HPDE6-E6E7 (cell line): ENCODE measurements around the gene GPRIN1.
A peak's percentile ranks its signal among the peaks of the same experiment; 100 is the strongest.
"Not testable (repeated sequence)": the region's sequence is repeated elsewhere in the genome, so short reads cannot be mapped to it uniquely, and the experiment has no call there.

Experiments
- DNase-seq: peaks from one replicate; pipeline ENCODE4 v3.0.0; 2011; ENCODE audit warnings: missing footprints; ENCODE audit errors: extremely low spot score

The GPRIN1 gene

DNA sequence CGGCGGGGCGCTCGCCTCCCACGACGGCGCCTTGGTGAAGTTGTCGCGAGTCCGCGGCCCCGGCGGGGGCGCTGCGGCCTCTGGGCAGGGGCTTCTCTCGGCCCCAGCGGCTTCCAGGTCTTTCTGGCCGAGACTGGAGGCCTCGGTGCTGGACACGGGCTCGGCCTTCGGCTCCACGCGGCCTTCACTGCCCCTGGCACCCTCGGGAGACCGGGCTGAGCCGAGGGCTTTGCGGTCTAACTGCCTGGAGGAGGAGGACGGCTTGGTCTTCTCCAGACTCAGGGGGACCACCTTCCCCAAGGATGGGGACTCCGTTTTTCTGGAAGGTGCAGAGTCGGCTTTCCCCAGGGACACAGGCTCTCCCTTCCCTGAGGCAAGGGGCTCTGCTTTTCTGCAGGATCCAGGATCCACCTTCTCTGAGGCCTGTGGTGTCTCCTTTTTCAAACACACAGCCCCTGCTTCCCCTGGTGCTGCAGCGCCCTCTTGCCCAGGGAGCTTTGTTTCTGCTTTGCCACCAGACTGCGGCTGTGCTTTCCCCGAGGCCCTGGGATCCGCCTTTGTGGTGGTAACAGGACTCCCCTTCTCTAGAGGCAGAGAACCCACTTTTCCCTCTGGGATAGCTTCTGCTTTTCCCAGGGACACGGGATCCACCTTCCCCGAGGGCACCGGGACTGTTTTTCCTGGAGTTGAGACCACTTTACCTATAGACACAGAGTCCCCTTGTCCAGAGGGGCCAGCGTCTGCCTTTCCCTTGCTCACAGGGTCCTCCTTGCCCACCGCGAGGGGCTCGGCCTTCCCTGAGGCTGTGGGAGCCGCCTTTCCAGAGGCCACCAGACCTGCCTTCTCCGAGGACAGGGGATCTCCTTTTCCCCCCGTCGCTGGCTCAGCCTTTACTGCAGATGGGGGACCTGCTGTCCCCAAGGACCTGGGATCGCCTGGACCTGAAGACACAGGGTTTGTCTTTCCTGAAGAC is 12.3 kb downstream of the GPRIN1 start:
- DNase-seq: no peak

DNA sequence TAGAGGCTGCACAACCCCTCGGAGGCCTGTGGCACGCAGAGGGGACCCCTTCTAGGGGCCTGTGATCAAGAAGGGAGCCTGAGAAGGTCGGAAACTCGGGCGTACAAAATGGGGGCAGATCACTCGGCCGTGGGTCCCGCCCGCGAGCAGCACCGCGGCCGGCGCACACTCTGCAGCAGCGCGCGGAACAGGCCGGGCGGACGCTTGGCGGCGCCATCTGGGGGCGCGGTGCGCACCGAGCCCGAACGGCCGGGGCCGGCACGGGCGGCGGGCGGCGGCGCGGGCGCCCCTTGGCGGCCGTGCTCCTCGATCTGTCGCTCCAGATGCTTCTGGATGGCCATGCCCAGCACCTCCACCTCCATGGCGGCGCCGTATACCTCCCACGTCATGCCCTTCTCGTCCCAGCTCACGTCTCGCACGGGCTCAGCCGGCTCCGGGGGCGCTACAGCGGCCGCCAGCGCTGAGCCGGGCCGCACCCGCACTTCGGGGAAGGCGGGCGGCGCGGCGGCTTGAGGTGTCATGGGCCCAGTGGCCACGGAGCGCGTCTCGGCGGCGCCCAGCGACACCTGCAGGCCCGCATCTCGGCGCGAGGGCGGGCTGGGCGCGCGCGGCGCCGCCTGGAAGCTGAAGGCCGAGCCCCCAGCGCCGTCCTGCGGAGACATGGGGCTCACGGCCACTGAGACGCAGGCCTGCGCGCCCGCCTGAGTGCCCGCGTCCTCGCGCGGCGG is 13.1 kb downstream of the GPRIN1 start:
- no peak for DNase-seq

DNA sequence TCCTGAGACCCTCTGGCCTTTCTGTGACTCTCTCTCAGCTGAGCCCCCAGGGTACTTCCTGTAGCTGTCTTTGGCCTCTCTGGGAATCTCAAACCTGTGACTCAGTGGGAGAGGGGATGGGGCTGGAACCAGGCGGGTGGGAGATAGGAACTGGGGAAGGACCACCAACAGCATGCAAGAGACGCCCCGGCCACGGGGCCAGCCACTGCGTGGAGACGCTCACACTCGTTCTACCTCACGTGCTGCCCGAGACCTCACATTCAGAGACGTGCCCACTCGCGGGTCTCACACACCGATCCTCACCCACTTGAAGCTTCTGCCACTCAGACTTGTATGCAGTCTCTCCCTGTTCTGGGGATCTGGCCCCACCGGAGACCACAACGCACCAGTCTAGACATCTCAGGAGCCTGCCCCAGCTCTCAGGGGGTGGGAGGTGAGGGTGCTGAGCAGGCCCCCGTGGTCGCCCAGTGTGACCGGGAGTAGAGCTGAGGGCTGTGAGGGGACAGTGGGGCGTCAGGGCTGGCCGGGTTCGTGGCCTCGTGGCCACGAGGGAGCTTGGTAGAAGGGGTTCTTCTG is 13.8 kb downstream of the GPRIN1 start:
- DNase-seq: no peak

DNA sequence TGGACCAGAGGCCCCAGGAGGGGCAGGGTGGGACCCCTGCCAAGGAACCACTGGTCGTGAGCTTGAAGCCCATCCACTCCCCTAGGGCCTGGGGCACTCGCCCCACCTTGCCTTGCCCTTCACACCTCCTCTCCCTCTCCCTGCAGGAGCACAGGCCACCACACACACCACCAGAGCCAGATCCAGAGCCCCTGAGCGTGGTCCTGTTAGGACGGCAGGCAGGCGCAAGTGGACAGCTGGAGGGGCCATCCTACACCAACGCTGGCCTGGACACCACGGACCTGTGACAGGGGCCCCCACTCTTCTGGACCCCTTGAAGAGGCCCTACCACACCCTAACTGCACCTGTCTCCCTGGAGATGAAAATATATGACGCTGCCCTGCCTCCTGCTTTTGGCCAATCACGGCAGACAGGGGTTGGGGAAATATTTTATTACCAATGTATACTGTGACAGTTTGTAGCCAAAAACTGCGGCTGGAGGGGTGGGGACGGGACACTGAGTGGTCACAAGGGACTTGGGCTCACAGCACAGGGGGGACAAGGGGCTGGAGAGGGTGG is 14.5 kb downstream of the GPRIN1 start:
- no peak for DNase-seq

DNA sequence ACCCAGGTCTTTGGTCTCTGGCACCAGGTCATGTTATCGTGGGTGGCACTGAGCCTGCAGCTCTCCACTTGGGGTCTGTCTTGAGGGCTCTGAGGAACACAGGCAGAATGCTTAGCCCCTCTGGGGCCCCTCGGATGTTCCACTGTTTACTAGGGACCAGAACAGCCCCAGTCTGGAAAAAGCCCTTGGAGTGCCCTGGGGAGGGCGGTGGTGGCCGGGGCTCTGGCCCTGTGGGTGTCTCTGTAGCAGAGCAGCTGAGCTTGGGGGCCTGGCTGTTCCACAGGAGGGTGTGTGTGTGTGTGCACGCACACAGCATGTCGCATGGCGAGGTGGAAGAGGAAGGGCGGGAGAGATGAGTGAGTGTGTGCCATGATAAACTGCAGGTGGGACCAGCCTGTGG is 15.4 kb downstream of the GPRIN1 start:
- DNase-seq: no peak

DNA sequence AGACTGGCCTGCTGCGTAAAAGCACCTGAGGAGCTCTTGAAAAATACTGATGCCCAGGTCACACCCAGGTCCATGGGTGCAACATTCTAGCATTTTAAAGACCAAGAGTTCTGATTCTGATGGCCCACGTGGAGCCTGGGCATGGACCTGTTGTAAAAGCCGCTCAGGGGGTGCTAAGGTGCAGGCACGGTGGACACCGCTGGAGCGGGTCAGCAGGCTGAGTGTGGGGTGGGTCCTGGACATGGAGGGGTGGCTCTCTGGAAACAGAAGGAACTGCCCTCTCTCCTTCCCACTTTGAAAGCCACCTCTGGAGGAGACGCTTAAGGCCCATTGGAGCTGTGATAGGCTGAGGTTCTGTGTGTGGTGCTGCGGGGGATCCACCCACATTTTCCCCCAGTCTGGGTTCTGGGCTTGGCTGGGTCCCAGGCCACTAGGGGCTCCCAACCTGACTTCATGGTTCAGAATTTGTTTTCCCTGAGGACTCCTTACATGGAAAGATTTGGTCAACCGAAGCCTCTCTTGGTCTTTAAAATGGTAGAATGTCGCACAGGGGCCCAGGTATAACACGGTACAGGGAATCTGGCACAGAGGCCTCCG is 16.6 kb downstream of the GPRIN1 start:
- no peak for DNase-seq

DNA sequence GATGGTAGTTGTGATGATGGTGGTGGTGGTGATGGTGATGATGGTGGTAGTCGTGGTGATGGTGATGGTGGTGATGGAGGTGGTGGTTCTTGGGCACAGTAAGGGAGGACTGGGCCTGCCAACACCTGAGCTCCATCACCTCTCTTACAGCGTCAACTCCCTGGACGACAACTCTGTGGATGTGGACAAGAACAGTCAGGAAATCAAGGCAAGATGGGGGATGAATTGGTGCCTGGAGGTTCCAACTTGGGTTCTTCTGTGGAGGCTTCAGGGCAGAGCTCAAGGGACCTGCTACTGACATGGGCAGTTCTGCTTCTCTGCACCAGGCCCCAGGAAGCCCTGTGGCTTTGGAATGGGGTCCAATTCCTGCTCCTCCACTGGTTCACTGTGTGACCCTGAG is 17.4 kb downstream of the GPRIN1 start:
- no peak for DNase-seq

DNA sequence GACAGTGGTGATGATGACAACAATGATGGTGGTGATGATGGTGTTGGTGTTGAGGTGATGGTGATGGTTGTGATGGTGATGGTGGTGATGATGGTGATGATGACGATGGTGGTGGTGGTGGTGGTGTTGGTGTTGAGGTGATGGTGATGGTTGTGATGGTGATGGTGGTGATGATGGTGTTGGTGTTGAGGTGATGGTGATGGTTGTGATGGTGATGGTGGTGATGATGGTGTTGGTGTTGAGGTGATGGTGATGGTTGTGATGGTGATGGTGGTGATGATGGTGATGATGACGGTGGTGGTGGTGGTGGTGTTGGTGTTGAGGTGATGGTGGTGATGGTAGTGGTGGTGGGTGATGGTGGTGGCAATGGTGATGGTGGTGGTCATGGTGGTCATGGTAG is 18.3 kb downstream of the GPRIN1 start:
- not testable (repeated sequence) for DNase-seq

DNA sequence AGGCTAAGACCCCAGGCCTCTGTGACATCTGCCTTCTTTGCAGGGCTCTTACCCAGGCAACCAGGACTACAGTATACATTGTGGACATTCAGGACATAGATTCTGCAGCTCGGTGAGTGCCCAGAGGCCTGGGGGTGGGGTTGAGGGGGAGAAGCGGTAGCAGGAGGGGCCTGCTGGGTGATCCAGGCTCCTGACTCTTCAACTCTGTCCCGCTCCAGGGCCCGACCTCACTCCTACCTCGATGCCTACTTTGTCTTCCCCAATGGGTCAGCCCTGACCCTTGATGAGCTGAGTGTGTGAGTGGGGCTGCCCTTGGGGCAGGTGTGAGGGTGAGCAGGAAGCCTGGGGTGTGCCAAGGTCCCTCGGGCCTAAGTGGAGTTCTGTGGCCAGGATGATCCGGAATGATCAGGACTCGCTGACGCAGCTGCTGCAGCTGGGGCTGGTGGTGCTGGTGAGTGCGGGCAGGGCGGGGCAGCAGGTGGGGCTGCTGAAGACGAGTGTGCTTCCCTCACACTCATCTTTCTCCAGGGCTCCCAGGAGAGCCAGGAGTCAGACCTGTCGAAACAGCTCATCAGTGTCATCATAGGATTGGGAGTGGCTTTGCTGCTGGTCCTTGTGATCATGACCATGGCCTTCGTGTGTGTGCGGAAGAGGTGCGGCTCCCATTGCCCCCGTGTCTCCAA is 19.8 kb downstream of the GPRIN1 start:
- peak; percentile 27 for DNase-seq

DNA sequence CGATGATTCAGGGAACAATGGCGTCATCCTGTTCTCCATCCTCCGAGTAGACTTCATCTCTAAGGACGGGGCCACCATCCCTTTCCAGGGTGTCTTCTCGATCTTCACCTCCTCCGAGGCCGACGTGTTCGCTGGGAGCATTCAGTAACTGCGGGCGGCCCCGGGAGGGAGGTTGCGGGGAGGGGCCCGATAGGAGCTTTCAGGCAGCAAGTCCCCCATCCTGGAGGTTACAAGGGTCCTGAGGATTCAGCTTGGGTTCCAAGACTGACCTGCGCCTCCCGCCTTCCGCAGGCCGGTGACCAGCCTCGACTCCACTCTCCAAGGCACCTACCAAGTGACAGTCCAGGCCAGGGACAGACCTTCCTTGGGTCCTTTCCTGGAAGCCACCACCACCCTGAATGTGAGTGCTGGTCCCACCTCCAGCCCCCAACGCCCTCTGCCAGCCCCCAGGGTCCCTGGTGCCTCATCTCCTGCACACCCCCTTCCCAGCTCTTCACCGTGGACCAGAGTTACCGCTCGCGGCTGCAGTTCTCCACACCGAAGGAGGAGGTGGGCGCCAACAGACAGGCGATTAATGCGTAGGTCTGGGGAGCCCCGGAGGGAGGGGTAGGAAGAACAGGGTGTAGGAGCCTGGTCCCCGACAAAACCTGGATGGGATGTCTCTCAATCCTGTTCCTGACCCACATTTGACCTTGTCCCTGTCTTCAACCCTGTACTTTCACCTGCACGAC is 20.8 kb downstream of the GPRIN1 start:
- no peak for DNase-seq

DNA sequence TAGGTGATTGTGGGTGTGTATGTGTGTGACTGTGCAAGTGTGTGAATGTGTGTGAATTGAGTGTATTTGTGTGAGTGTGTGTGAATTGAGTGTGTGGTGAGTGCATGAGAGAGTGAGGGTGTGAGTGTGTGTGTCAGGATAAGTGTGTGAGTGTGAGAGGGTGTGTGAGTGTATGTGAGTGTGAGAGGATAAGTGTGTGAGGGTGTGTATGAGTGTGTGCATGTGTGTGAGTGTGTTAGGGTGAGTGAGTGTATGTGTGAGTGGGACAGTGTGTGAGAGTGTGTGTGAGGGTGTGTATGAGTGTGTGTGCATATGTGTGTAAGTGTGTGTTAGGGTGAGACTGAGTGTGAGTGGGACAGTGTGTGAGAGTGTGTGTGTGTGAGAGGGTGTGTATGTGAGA is 21.7 kb downstream of the GPRIN1 start:
- DNase-seq: no peak

DNA sequence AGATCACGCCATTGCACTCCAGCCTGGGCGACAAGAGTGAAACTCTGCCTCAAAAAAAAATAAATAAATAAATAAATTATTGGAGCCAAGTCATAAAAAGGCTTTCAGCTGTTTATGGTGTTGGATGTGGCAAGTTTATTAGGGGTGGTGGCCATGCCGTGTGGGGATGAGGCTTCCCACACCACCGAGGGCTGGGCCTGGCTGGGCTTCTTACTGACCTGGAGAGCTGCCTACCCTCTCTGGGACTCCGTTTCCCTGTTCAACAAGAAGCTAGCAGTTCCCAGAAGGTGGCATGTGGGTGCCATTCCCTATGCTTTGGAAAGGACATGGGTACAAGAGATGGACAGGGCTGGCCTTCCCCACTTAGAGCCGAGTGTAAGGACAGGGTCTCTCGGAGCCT is 22.6 kb downstream of the GPRIN1 start:
- no peak for DNase-seq

DNA sequence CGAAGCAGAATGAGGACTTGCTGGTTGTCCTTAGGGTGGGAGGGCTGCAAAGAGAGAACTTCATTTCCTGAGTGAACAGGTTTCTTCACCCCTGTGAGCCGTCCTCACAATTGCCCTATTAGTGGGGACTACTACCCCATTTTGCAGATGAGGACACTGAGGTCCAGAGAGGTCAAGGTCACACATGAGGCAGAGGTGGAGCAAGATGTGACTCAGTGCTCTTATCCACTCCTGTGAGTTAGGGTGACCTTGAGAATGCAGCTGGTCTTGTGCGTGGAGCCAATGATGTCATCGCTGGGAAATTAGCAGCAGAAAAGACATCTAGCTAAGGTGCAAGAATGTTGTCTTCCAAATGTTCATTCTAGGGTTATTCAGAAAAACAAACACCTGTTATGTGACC is 26.9 kb downstream of the GPRIN1 start:
- DNase-seq: no peak

DNA sequence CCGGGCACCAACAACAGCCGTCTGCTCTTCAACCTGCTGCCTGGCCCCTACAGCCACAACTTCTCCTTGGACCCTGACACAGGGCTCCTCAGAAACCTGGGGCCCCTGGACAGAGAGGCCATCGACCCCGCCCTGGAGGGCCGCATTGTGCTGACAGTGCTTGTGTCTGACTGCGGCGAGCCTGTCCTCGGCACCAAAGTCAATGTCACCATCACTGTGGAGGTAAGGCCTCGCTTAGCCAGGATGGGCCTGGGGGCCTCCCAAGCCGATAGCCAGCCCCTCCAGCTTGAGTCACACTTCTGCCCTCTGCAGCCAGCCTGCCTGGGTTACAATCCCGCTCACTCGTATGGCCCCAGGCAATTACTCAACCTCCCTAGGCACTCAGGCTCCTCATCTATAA is 28.6 kb downstream of the GPRIN1 start:
- no peak for DNase-seq

DNA sequence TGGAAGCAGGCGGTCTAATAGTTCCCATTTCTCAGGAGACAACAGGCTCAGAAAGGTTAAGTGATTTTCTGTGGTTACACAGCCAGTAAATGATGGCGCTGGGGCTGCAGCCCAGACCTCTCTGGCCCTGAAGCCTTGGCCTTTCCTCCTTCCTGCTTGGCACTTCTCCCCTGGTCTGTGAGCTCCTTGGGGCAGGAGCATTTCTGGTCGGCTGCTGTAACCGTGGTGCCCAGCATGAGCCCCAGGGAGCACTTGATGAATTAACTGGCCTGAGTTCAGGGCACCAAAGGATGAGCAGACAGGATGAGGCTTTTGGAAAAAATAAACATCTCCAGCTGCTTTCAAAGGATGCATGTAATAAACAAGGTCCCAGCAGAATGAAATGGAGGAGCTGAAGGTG is 30.6 kb downstream of the GPRIN1 start:
- no peak for DNase-seq

DNA sequence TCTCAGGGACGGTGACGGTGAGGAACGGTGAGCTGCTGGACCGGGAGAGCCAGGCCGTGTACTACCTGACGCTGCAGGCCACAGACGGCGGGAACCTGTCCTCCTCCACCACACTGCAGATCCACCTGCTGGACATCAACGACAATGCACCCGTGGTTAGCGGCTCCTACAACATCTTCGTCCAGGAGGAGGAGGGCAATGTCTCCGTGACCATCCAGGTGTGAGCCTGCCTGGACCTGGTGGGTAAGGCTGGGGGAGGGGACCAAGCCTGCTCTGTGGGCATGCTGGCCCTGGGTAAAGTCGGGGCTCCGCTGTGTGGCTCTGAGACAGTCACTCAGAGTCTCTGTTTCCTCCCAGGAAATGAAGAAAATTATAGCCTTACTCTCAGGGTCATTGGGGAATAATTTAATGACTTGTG is 31.6 kb downstream of the GPRIN1 start:
- peak; percentile 95 for DNase-seq

DNA sequence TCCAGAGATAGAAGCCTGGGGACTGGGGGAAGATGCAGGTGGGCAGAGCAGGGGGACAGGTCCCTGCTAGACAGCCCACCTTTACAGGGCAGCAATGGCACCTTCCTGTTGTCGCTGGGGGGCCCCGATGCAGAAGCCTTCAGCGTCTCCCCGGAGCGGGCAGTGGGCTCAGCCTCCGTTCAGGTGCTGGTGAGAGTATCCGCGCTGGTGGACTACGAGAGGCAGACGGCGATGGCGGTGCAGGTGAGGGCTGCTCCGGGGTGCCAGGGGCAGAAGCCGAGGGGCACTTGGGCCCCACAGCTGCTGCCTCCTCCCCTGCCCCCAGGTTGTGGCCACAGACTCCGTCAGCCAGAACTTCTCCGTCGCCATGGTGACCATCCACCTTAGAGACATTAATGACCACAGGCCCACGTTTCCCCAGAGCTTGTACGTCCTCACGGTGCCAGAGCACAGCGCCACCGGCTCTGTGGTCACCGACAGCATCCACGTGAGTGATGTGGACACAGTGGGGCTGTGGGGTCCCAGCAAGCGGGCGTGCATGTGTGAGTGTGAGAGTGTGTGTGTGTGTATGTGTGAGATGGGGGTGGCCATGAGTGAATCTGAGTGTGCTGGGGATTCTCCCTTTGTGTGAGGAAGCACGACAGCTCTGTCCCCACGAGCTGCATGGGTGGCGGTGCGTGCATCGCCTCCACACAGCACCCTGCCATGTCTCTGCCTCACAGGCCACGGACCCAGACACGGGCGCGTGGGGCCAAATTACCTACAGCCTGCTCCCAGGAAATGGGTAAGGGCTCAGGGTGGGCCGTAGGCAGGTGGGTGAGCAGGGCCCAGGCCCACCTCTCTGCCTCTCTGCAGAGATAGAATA is 32.4 kb downstream of the GPRIN1 start:
- DNase-seq: no peak

DNA sequence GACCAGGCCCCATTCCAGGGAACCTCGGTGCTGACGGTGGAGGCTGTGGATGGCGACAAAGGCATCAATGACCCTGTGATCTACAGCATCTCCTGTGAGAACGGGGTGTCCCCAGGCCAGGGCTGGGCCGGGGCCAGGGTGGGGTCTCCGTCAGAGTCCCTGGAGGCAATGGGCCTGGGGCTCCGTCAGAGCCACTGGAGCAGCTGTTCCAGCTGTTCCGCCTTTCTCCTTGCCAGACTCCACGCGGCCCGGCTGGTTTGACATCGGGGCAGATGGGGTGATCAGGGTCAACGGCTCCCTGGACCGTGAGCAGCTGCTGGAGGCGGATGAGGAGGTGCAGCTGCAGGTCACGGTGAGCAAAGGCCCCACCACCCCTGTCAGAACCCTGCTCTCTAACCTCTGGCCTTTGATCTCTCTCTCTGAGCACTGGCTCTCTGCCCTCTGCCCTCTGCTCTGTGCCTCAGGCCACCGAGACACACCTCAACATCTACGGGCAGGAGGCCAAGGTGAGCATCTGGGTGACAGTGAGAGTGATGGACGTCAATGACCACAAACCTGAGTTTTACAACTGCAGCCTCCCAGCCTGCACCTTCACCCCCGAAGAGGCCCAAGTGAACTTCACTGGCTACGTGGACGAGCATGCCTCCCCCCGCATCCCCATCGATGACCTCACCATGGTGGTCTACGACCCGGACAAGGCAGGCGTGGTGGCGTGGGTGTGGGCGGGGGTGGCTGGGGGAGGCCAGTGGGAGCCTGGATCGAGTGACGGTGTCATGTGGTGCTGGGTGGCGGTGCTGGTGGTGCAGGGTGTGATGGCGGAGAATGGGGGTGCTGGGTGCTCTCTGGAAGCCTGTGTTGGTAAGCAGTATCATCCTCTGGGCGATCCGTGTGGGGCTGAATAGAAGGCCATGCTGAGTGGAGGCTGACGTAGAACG is 34.2 kb downstream of the GPRIN1 start:
- DNase-seq: no peak

DNA sequence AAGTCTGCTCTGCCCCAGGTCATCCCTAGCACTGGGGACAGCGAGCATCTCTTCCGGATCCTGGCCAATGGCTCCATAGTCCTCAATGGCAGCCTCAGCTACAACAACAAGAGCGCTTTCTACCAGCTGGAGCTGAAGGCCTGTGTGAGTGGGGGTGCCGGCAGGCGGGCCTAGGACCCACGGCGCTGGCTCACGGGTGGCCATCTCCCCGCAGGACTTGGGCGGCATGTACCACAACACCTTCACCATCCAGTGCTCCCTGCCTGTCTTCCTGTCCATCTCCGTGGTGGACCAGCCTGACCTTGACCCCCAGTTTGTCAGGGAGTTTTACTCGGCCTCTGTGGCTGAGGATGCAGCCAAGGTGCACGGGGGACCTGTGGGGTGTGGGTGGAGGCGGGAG is 34.9 kb downstream of the GPRIN1 start:
- no peak for DNase-seq
